ENCODE results near the gene SLFN5.
"Not testable (repeated sequence)": the region's sequence is repeated elsewhere in the genome, so short reads cannot be mapped to it uniquely, and the experiment has no call there.

SLFN5 gene

GRCh38 chr17:35294756-35295155 lies 51.9 kb downstream of the SLFN5 start:
- no peak for DNase-seq

- no peak for DNase-seq
Observed at GRCh38 chr17:35295686-35296085, 52.8 kb downstream of the SLFN5 start.

- DNase-seq = no peak
Observed at GRCh38 chr17:35297666-35298065, 54.8 kb downstream of the SLFN5 start.

- DNase-seq = no peak
Observed at GRCh38 chr17:35298639-35299038, 55.8 kb downstream of the SLFN5 start.

- DNase-seq = no peak
Observed at GRCh38 chr17:35299135-35299534, 56.3 kb downstream of the SLFN5 start.

GRCh38 chr17:35309345-35309744 lies 66.5 kb downstream of the SLFN5 start:
- DNase-seq = not testable (repeated sequence)

- no peak for DNase-seq
Observed at GRCh38 chr17:35312346-35312745, 69.5 kb downstream of the SLFN5 start.

- DNase-seq = peak; percentile 12
Observed at GRCh38 chr17:35312790-35313711, 70.2 kb downstream of the SLFN5 start.

GRCh38 chr17:35313875-35314409 lies 71.1 kb downstream of the SLFN5 start:
- DNase-seq = no peak

GRCh38 chr17:35314415-35315216 lies 71.7 kb downstream of the SLFN5 start:
- DNase-seq = no peak

GRCh38 chr17:35315283-35315682 lies 72.4 kb downstream of the SLFN5 start:
- no peak for DNase-seq

GRCh38 chr17:35315971-35316370 lies 73.1 kb downstream of the SLFN5 start:
- no peak for DNase-seq

- no peak for DNase-seq
Observed at GRCh38 chr17:35322749-35323148, 79.9 kb downstream of the SLFN5 start.
